ENCODE data around the gene LY6G6F. TPM values are rescaled to one million over a fixed set of nuclear protein-coding genes. Genes with fewer than 3 reads are reported as not detected.
A peak's percentile ranks its signal among the peaks of the same experiment; 100 is the strongest.

The LY6G6F gene, protein sequence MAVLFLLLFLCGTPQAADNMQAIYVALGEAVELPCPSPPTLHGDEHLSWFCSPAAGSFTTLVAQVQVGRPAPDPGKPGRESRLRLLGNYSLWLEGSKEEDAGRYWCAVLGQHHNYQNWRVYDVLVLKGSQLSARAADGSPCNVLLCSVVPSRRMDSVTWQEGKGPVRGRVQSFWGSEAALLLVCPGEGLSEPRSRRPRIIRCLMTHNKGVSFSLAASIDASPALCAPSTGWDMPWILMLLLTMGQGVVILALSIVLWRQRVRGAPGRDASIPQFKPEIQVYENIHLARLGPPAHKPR
- total RNA-seq (not detected), polyA plus RNA-seq (ENCODE audit: insufficient read depth, low read depth, low replicate concordance) (0.41 TPM)
- long read RNA-seq, donor 1: 0 reads
- long read RNA-seq, donor 2: 0 reads

DNA sequence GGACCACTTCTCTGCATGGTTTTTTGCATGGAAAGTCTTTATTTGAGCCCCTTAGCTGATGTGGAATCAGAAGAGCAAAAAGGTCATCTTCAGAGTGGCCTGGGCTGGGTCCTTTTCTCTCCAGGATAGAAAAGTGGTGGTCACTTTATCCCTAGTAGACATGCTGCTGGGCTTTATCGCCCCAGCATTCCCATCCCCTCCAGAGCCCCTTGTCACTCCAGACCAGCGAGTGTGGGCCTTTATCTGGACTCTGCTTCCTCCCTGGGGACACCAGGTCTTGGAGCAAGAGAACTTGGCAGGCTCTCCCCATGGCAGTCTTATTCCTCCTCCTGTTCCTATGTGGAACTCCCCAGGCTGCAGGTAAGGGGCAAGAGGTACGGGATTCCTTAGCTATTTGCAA lies at the start of gene LY6G6F:
Gene LY6G6F (plus strand): TSS at position 268 of the 400 bp plus-strand sequence. CDS start 41 bp downstream, at position 309.
- no peak for DNase-seq
- intact Hi-C loops (cut with DNase I; ENCODE audit: low total_unique reads): no loop called here
- no peak within 1 kb of the TSS for H3K4me3 ChIP-seq
- H3K9me3 ChIP-seq: no peaks in the 10 kb centered on the region
- 36 to 47% methylated on average over 3 of the region's 3 CpGs for WGBS, 2 donors
- no peak for TF ChIP-seq POLR2A (IDR thresholded peaks at IDR 0.05)
- TF ChIP-seq, protein P1, sequence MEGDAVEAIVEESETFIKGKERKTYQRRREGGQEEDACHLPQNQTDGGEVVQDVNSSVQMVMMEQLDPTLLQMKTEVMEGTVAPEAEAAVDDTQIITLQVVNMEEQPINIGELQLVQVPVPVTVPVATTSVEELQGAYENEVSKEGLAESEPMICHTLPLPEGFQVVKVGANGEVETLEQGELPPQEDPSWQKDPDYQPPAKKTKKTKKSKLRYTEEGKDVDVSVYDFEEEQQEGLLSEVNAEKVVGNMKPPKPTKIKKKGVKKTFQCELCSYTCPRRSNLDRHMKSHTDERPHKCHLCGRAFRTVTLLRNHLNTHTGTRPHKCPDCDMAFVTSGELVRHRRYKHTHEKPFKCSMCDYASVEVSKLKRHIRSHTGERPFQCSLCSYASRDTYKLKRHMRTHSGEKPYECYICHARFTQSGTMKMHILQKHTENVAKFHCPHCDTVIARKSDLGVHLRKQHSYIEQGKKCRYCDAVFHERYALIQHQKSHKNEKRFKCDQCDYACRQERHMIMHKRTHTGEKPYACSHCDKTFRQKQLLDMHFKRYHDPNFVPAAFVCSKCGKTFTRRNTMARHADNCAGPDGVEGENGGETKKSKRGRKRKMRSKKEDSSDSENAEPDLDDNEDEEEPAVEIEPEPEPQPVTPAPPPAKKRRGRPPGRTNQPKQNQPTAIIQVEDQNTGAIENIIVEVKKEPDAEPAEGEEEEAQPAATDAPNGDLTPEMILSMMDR (IDR thresholded peaks at IDR 0.05): no peak
- no peaks in the 10 kb centered on the region for H3K27me3 ChIP-seq
- peaks cover 8% of the 10 kb centered on the region for H3K4me1 ChIP-seq
- H3K27ac ChIP-seq: no peak within 1 kb of the TSS
- no peaks in the 10 kb centered on the region for H3K36me3 ChIP-seq (ENCODE audit: low read depth, missing control alignments)

DNA sequence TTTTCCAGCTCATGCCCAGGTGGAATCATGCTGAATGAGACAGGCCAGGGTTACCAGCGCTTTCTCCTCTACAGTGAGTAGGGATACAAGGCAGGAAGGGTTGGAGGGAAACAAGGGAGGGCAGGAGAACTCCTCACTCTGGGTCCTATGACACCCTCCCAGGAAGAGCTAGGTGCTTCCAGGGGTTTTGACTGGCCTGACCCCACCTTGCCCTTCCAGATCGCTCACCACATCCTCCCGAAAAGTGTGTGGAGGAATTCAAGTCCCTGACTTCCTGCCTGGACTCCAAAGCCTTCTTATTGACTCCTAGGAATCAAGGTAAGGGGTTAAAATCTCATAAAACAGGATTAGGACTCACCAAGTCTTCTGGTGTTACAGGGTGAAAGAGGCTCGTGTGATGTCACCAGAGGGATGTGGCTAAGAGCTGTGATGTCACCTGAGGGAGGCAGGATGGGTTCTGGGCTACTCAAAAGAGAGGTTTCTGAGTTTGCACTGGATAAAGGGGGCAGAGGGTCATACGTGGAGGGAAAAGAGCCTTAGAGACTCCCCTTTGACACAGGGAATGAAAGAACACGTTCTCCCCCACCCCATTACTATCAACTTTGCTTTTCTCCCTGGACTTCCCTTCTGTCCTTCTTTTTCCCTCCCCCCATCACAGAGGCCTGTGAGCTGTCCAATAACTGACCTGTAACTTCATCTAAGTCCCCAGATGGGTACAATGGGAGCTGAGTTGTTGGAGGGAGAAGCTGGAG lies 49.1 kb upstream of the LY6G6F start:
- peaks cover 29% of the 10 kb centered on the region for H3K4me1 ChIP-seq
- no peak for DNase-seq
- no peaks in the 10 kb centered on the region for H3K9me3 ChIP-seq
- 77 to 78% methylated on average over 6 of the region's 6 CpGs for WGBS, 2 donors
- no peak overlapping the region for H3K4me3 ChIP-seq
- TF ChIP-seq, protein P1 (IDR thresholded peaks at IDR 0.05): no peak
- TF ChIP-seq POLR2A (IDR thresholded peaks at IDR 0.05): no peak
- intact Hi-C loops (cut with DNase I; ENCODE audit: low total_unique reads): no loop called here
- no peak overlapping the region for H3K27ac ChIP-seq
- no peaks in the 10 kb centered on the region for H3K27me3 ChIP-seq
- no peaks in the 10 kb centered on the region for H3K36me3 ChIP-seq (ENCODE audit: low read depth, missing control alignments)

DNA sequence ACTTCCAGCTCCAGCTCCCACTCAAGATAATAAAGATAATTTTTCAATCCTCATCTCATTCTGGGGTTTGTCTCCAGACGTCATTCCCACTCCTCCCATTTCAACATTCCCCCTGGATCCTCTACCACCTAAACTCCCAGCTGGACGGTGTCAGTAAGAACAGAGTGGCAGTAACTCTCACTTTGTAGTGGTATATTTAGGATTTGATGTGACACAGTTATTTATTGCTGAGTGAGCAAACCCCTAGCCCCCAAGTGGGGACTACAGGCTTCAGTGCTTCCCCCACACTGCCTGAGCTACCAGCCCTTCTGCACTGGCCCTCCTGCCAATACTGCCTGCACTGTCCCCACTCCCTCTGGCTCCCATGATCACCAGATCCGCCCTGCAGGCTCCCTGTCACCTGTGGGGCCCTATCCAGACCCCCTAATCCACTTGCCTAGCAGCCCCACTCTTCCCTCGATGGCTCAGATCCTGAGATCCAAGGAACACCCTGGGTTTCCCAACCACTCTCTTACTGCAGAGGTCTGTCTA lies 48.4 kb upstream of the LY6G6F start:
- Histone ChIP-seq H3K4me1 (peaks cover 34% of the 10 kb centered on the region), H3K4me3 (no peak overlapping the region), H3K9me3 (no peaks in the 10 kb centered on the region), H3K27ac (no peak overlapping the region), H3K36me3 (ENCODE audit: low read depth, missing control alignments) (no peaks in the 10 kb centered on the region), H3K27me3 (no peaks in the 10 kb centered on the region)
- WGBS, 2 donors: 68 to 83% methylated on average over 4 of the region's 4 CpGs
- no peak for TF ChIP-seq POLR2A (IDR thresholded peaks at IDR 0.05)
- TF ChIP-seq, protein P1 (IDR thresholded peaks at IDR 0.05): no peak
- intact Hi-C loops (cut with DNase I; ENCODE audit: low total_unique reads): no loop called here
- DNase-seq: no peak

DNA sequence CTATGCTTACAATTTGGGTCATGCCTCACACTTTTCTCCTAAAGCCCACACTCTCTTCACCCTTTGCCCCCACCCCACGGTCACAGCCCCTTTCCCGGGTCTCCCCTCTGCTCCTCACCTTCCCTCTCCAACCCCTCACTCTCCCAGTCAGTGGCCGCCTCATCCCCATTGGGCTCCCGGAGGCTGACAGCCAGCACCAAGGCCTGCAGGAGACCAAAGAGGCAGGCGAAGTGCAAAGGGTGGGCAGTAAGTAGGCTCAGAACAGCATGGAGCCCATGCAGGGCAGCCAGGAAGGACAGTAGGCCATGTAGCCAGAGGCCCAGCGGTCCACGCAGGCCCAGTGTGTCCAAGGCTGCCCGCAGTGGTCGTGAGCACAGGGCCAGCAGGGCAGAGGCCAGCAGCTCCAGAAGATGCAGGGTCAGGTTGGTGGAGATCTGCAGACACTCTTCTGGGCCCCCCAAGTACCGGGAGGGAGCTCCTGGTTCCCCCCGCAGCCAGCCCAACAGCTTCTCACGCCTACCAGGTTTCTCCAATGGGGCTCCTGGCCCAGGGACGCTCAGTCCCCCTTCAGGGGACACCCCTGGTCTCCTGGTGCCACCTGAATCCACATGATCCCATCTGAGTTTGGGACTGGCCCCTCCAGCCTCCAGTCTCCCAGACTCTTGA lies 47.5 kb upstream of the LY6G6F start:
- peaks cover 37% of the 10 kb centered on the region for H3K4me1 ChIP-seq
- TF ChIP-seq, protein P1 (IDR thresholded peaks at IDR 0.05): no peak
- no peak for TF ChIP-seq POLR2A (IDR thresholded peaks at IDR 0.05)
- H3K27ac ChIP-seq: peak overlapping the region in 1 of 2 donors; percentile 85
- H3K36me3 ChIP-seq (ENCODE audit: low read depth, missing control alignments): no peaks in the 10 kb centered on the region
- DNase-seq: no peak
- H3K27me3 ChIP-seq: no peaks in the 10 kb centered on the region
- peak overlapping the region; percentile 60 to 79 for H3K4me3 ChIP-seq
- no peaks in the 10 kb centered on the region for H3K9me3 ChIP-seq
- intact Hi-C loops (cut with DNase I; ENCODE audit: low total_unique reads): no loop called here
- WGBS, 2 donors: 78 to 84% methylated on average over 5 to 13 of the region's 13 CpGs
